GM19328 (cell line): ENCODE results near the gene RAB28.

ENCODE experiments used
- ATAC-seq: cut with Tn5 transposase; IDR thresholded peaks from one replicate; pipeline ENCODE4 v1.9.1; 2021; ENCODE audit warnings: mild to moderate bottlenecking, moderate library complexity; ENCODE audit not compliant: unreplicated experiment

RAB28 gene

GRCh38 chr4:13511101-13511500 lies 27.0 kb upstream of the RAB28 start:
- ATAC-seq = no peak

- ATAC-seq = no peak
These were observed 25.3 kb upstream of the RAB28 start for GRCh38 chr4:13509442-13509841.

GRCh38 chr4:13504374-13504773 lies 20.2 kb upstream of the RAB28 start:
- ATAC-seq = no peak

- no peak for ATAC-seq
These were observed 14.3 kb upstream of the RAB28 start for GRCh38 chr4:13498469-13498868.

GRCh38 chr4:13496605-13497004 lies 12.5 kb upstream of the RAB28 start:
- ATAC-seq = no peak

GRCh38 chr4:13495753-13496152 lies 11.6 kb upstream of the RAB28 start:
- no peak for ATAC-seq

- ATAC-seq = no peak
These were observed 9.7 kb upstream of the RAB28 start for GRCh38 chr4:13493793-13494192.

- no peak for ATAC-seq
These were observed 8.6 kb upstream of the RAB28 start for GRCh38 chr4:13492747-13493146.

- ATAC-seq = peak; percentile 32
These were observed 645 bp upstream of the RAB28 start for GRCh38 chr4:13484749-13485221.

GRCh38 chr4:13483768-13484121 lies 395 bp downstream of the RAB28 start:
- peak; percentile 14 for ATAC-seq

- peak; percentile 4 for ATAC-seq
These were observed 888 bp downstream of the RAB28 start for GRCh38 chr4:13483136-13483767.

GRCh38 chr4:13481569-13481968 lies 2.6 kb downstream of the RAB28 start:
- ATAC-seq = no peak

- no peak for ATAC-seq
These were observed 5.4 kb downstream of the RAB28 start for GRCh38 chr4:13478707-13479106.

GRCh38 chr4:13478131-13478530 lies 6.0 kb downstream of the RAB28 start:
- no peak for ATAC-seq

- no peak for ATAC-seq
These were observed 7.2 kb downstream of the RAB28 start for GRCh38 chr4:13476915-13477314.

GRCh38 chr4:13476152-13476551 lies 8.0 kb downstream of the RAB28 start:
- ATAC-seq = no peak

- no peak for ATAC-seq
These were observed 12.7 kb downstream of the RAB28 start for GRCh38 chr4:13471400-13471799.

GRCh38 chr4:13470379-13470778 lies 13.8 kb downstream of the RAB28 start:
- ATAC-seq = no peak

- no peak for ATAC-seq
These were observed 19.2 kb downstream of the RAB28 start for GRCh38 chr4:13464973-13465372.

- no peak for ATAC-seq
These were observed 19.6 kb downstream of the RAB28 start for GRCh38 chr4:13464543-13464942.

- no peak for ATAC-seq
These were observed 22.8 kb downstream of the RAB28 start for GRCh38 chr4:13461191-13461905.

- no peak for ATAC-seq
These were observed 28.7 kb downstream of the RAB28 start for GRCh38 chr4:13455411-13455810.

GRCh38 chr4:13454786-13455185 lies 29.4 kb downstream of the RAB28 start:
- no peak for ATAC-seq
